HK-2 (cell line): ENCODE measurements around the gene USP47.

Experiments
- DNase-seq: peaks from one replicate; pipeline ENCODE4 v3.0.0-alpha.2; 2018; ENCODE audit not compliant: unreplicated experiment

The USP47 gene

GRCh38 chr11:11864803-11865202 is 23.0 kb downstream of the USP47 start:
- DNase-seq = no peak

- no peak for DNase-seq
Observed at GRCh38 chr11:11865449-11865848, 23.7 kb downstream of the USP47 start.

GRCh38 chr11:11866203-11866602 is 24.4 kb downstream of the USP47 start:
- no peak for DNase-seq

- DNase-seq = no peak
Observed at GRCh38 chr11:11867720-11868119, 25.9 kb downstream of the USP47 start.

GRCh38 chr11:11871991-11872401 is 30.2 kb downstream of the USP47 start:
- DNase-seq = no peak

- DNase-seq = no peak
Observed at GRCh38 chr11:11876458-11876857, 34.7 kb downstream of the USP47 start.

GRCh38 chr11:11880179-11880578 is 38.4 kb downstream of the USP47 start:
- DNase-seq = no peak

GRCh38 chr11:11882539-11882938 is 40.8 kb downstream of the USP47 start:
- DNase-seq = no peak

- no peak for DNase-seq
Observed at GRCh38 chr11:11884351-11884750, 42.6 kb downstream of the USP47 start.

GRCh38 chr11:11884774-11885481 is 43.2 kb downstream of the USP47 start:
- DNase-seq = no peak

GRCh38 chr11:11894486-11894885 is 52.7 kb downstream of the USP47 start:
- no peak for DNase-seq

- DNase-seq = no peak
Observed at GRCh38 chr11:11895672-11896071, 53.9 kb downstream of the USP47 start.

GRCh38 chr11:11898648-11899047 is 56.9 kb downstream of the USP47 start:
- no peak for DNase-seq

- DNase-seq = no peak
Observed at GRCh38 chr11:11899401-11899800, 57.6 kb downstream of the USP47 start.

- no peak for DNase-seq
Observed at GRCh38 chr11:11901929-11902328, 60.2 kb downstream of the USP47 start.

- no peak for DNase-seq
Observed at GRCh38 chr11:11909727-11910126, 68.0 kb downstream of the USP47 start.

GRCh38 chr11:11910541-11910940 is 68.8 kb downstream of the USP47 start:
- DNase-seq = no peak

GRCh38 chr11:11913395-11913794 is 71.6 kb downstream of the USP47 start:
- no peak for DNase-seq

- no peak for DNase-seq
Observed at GRCh38 chr11:11915625-11916024, 73.9 kb downstream of the USP47 start.

- no peak for DNase-seq
Observed at GRCh38 chr11:11916981-11917399, 75.2 kb downstream of the USP47 start.

- DNase-seq = no peak
Observed at GRCh38 chr11:11923828-11924227, 82.1 kb downstream of the USP47 start.

GRCh38 chr11:11929920-11930319 is 88.1 kb downstream of the USP47 start:
- no peak for DNase-seq

GRCh38 chr11:11931461-11932055 is 89.8 kb downstream of the USP47 start:
- no peak for DNase-seq

GRCh38 chr11:11935536-11935935 is 93.8 kb downstream of the USP47 start:
- no peak for DNase-seq
